ENCODE results near the gene DNM1.
"Not testable (repeated sequence)": the region's sequence is repeated elsewhere in the genome, so short reads cannot be mapped to it uniquely, and the experiment has no call there.

Gene DNM1

DNA sequence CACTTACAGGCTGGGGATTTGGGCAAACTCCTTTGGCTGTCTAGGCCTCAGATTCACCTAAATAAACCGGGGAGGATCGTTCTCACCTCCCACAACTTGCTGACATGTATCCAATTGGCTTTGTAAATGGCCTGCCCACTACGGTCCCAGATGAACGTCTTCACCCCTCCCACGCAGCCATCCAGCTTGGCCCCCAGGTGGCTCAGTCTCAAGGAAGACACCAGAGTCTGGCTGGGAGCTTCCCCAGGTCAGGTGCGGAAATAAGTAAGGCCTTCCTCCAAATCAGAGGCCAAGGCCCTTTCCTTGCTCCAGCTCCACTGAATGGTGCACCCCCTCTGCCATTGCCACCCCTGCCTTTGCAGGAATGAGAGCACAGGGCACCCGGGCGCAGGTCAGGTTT, 23.2 kb upstream of the DNM1 start:
- no peaks in the 10 kb centered on the region for H3K9me3 ChIP-seq (ENCODE audit: control insufficient read depth, insufficient read depth, low read length)
- H3K4me1 ChIP-seq (ENCODE audit: control insufficient read depth, insufficient read depth, low read length) = no peaks in the 10 kb centered on the region
- H3K27ac ChIP-seq (ENCODE audit: low read depth, low read length) = no peak overlapping the region
- H3K27me3 ChIP-seq (ENCODE audit: control insufficient read depth, insufficient read depth, low read length) = no peaks in the 10 kb centered on the region
- H3K4me3 ChIP-seq (ENCODE audit: low read depth, low read length) = no peak overlapping the region
- peaks cover 68% of the 10 kb centered on the region for H3K36me3 ChIP-seq (ENCODE audit: control insufficient read depth, insufficient read depth, low read length)
- H3K9ac ChIP-seq (ENCODE audit: low read depth, low read length) = no peak overlapping the region

DNA sequence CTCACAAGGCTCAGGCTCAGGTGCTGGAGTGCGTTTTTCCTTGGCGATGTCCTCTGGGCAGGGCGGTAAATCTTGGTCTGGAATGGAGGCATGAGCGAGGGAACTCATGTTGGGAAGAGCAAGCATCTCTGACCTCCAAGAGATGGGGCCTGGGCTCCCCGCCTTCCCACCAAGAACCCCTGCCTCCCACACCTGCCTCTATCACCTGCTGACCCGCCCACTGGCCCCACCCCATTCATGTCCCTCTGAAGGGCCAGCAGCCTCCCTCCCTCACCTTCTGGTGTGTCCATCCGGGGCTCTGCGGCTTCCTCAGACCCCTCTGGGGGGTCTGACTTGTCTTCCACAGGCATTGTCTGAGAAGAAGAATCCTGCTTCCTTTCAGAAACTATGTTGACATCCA, 22.7 kb upstream of the DNM1 start:
- Histone ChIP-seq H3K4me1 (ENCODE audit: control insufficient read depth, insufficient read depth, low read length) (no peaks in the 10 kb centered on the region), H3K9me3 (ENCODE audit: control insufficient read depth, insufficient read depth, low read length) (no peaks in the 10 kb centered on the region), H3K36me3 (ENCODE audit: control insufficient read depth, insufficient read depth, low read length) (peaks cover 68% of the 10 kb centered on the region), H3K27ac (ENCODE audit: low read depth, low read length) (no peak overlapping the region), H3K9ac (ENCODE audit: low read depth, low read length) (no peak overlapping the region), H3K4me3 (ENCODE audit: low read depth, low read length) (no peak overlapping the region), H3K27me3 (ENCODE audit: control insufficient read depth, insufficient read depth, low read length) (no peaks in the 10 kb centered on the region)

DNA sequence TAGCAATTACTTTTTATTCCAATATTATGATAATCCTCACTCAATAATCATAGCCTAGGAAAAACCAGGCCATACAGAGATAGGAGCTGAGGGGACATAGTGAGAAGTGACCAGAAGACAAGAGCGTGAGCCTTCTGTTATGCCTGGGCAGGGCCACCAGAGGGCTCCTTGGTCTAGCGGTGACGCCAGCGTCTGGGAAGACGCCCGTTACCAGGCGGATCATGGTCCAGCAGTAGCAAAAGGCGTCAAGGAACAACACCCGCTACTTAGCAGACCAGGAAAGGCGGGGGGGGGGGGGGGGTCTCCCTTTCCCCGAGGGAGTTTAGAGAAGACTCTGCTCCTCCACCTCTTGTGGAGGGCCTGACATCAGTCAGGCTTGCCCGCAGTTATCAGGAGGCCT, 21.7 kb upstream of the DNM1 start:
- H3K4me3 ChIP-seq (ENCODE audit: low read depth, low read length); H3K4me1 ChIP-seq (ENCODE audit: control insufficient read depth, insufficient read depth, low read length); H3K27me3 ChIP-seq (ENCODE audit: control insufficient read depth, insufficient read depth, low read length); H3K9ac ChIP-seq (ENCODE audit: low read depth, low read length); H3K27ac ChIP-seq (ENCODE audit: low read depth, low read length); H3K9me3 ChIP-seq (ENCODE audit: control insufficient read depth, insufficient read depth, low read length): not testable (repeated sequence)
- peaks cover 66% of the 10 kb centered on the region for H3K36me3 ChIP-seq (ENCODE audit: control insufficient read depth, insufficient read depth, low read length)

DNA sequence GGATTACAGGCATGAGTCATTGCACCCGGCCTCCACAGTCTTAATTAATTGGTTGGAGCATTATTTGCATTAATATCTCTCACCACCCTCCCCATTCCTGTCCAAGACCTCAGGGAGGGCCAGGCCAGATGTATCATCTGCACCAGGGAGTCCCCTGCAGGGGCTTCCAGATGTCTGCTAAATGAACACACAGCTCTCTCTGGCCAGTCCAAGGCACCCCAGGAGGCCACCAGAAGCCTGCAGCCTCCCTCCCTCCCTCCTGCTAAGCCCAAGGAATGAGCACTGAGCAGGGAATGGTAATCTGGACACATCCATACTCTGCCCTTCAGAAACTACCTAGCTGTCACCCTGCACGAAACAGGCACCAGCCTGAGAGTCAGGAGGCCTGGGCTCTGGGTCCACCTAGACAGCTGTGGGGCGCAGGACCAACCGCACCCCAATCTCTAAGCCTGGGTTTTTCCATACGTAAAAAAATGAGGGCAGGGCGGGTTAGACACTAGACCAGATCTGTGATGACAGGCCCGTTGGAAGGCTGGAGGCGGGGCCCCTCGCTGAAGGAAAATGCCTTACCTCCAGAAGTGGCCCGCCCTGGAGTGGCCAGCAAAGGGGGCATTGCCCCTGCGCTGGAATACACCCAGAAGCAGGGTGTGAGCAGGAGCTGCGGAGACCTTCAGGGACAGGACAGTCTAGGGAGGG, 20.1 kb upstream of the DNM1 start:
- H3K9ac ChIP-seq (ENCODE audit: low read depth, low read length) = no peak overlapping the region

DNA sequence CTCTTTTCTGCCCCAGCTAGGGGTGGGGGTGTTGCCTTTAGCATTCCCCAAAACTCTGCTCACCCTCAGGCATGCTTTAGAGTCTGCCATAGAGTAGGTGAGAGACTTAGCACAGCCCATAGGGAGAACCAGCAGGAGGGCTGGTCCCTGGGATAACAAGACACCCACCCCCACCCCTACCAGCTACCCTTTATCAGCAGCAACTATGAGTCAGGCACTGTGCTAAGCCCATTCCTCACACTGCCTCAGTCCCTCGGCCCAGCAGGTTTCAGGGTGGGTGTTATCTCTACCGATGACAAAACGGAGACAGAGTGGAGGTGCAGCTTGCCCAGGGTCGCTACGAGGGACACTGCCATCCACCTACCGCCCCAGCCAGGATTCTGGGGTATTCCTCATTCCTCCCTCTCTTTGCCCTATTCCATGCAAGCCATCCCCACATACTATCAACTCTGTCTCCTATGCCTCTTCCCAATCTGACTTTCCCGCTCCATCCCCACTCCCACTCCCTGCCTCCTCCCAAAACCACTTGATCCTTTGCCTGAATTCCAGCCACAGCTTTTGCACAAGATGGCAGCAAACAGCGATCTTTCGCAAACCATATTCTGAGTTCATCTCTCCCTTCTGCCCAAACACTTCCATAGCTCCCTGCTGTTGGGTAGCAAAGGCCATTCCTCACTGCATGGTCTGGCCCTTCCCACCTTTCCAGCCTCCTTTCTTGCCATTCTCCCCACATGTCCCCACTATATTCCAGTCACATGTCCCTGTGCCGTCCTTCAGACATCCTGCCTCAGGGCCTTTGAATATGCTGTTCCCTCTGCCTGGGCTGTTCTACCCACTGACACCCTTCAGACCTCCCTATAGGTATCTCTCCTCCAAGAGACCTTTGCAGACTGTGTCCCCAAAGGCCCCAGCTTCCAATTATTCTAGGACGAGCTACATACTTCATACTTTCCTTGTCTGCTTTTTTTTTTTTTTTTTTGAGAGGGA, 16.9 kb upstream of the DNM1 start:
- Histone ChIP-seq H3K36me3 (ENCODE audit: control insufficient read depth, insufficient read depth, low read length) (peaks cover 44% of the 10 kb centered on the region), H3K27me3 (ENCODE audit: control insufficient read depth, insufficient read depth, low read length) (no peaks in the 10 kb centered on the region), H3K9me3 (ENCODE audit: control insufficient read depth, insufficient read depth, low read length) (no peaks in the 10 kb centered on the region), H3K27ac (ENCODE audit: low read depth, low read length) (no peak overlapping the region), H3K9ac (ENCODE audit: low read depth, low read length) (no peak overlapping the region), H3K4me3 (ENCODE audit: low read depth, low read length) (no peak overlapping the region), H3K4me1 (ENCODE audit: control insufficient read depth, insufficient read depth, low read length) (0 out of 2 replicates have a peak, but pooled peaks cover 4% of the 10 kb centered on the region)

More for the DNA sequence above, 20.1 kb upstream of the DNM1 start:
- H3K36me3 ChIP-seq (ENCODE audit: control insufficient read depth, insufficient read depth, low read length) = peaks cover 60% of the 10 kb centered on the region
- H3K27me3 ChIP-seq (ENCODE audit: control insufficient read depth, insufficient read depth, low read length) = no peaks in the 10 kb centered on the region
- H3K4me3 ChIP-seq (ENCODE audit: low read depth, low read length) = no peak overlapping the region
- H3K27ac ChIP-seq (ENCODE audit: low read depth, low read length) = no peak overlapping the region
- no peaks in the 10 kb centered on the region for H3K9me3 ChIP-seq (ENCODE audit: control insufficient read depth, insufficient read depth, low read length)
- H3K4me1 ChIP-seq (ENCODE audit: control insufficient read depth, insufficient read depth, low read length) = no peaks in the 10 kb centered on the region

DNA sequence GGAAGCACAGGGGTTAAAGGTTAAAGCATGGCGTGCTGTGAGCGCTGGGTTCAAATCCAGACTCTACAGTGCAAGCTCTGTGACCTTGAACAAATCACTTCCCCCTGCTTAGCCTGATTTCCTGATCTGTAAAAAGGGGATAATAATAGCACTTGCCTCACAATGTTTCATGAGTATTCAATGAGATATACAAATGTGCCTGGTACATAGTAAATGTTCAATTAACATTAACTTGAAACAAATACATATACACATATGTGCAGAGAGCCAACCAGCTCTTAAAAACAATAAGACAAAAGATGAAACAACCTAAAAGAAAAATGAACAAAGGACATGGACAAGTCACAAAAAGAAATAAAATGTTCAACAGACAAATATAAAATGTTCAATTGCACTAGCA, 15.8 kb upstream of the DNM1 start:
- Histone ChIP-seq H3K4me3 (ENCODE audit: low read depth, low read length) (no peak overlapping the region), H3K4me1 (ENCODE audit: control insufficient read depth, insufficient read depth, low read length) (0 out of 2 replicates have a peak, but pooled peaks cover 4% of the 10 kb centered on the region), H3K9me3 (ENCODE audit: control insufficient read depth, insufficient read depth, low read length) (no peaks in the 10 kb centered on the region), H3K36me3 (ENCODE audit: control insufficient read depth, insufficient read depth, low read length) (peaks cover 44% of the 10 kb centered on the region), H3K27me3 (ENCODE audit: control insufficient read depth, insufficient read depth, low read length) (no peaks in the 10 kb centered on the region), H3K9ac (ENCODE audit: low read depth, low read length) (no peak overlapping the region), H3K27ac (ENCODE audit: low read depth, low read length) (no peak overlapping the region)

DNA sequence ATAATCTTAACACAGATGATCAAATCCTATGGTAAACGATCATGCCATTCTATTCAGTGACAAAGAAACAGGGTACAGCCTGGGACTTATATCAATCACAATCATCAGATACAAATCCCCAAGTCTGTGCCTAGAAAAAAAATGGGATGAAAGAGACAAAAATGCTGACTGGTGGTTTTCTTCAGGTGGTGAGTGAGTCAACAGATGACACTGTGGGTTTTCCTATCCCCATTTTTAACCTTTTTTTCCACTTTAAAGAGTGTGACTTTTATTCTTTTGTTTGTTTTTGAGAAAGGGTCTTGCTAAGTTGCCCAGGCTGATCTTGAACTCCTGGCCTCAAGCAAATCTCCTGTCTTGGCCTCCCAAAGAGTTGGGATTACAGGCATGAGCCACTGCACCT, 15.0 kb upstream of the DNM1 start:
- H3K27ac ChIP-seq (ENCODE audit: low read depth, low read length) = no peak overlapping the region
- H3K36me3 ChIP-seq (ENCODE audit: control insufficient read depth, insufficient read depth, low read length) = peaks cover 36% of the 10 kb centered on the region
- no peaks in the 10 kb centered on the region for H3K9me3 ChIP-seq (ENCODE audit: control insufficient read depth, insufficient read depth, low read length)
- H3K27me3 ChIP-seq (ENCODE audit: control insufficient read depth, insufficient read depth, low read length) = no peaks in the 10 kb centered on the region
- H3K9ac ChIP-seq (ENCODE audit: low read depth, low read length) = no peak overlapping the region
- H3K4me3 ChIP-seq (ENCODE audit: low read depth, low read length) = no peak overlapping the region
- 0 out of 2 replicates have a peak, but pooled peaks cover 4% of the 10 kb centered on the region for H3K4me1 ChIP-seq (ENCODE audit: control insufficient read depth, insufficient read depth, low read length)

DNA sequence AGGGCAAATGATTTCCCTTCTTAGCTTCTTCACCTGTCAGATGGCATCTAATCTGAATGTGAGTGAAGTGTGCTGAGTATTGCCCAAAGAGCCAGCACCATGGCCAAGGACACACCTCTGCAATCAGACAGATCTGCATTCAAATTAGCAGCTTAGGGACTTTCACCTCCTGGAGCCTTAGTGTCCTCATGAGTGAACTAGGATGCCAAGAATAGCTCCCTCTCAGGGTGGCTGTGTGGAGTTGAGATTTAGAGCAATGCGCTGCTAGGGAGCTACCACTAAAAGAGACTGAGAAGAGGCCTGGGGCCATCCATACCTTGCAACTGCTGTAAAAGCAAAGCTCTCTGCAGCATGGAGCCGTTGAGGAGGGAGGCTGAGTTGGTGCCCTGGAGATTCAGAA, 13.2 kb upstream of the DNM1 start:
- Histone ChIP-seq H3K36me3 (ENCODE audit: control insufficient read depth, insufficient read depth, low read length) (peaks cover 32% of the 10 kb centered on the region), H3K27me3 (ENCODE audit: control insufficient read depth, insufficient read depth, low read length) (no peaks in the 10 kb centered on the region), H3K27ac (ENCODE audit: low read depth, low read length) (no peak overlapping the region), H3K9ac (ENCODE audit: low read depth, low read length) (no peak overlapping the region), H3K4me3 (ENCODE audit: low read depth, low read length) (no peak overlapping the region), H3K9me3 (ENCODE audit: control insufficient read depth, insufficient read depth, low read length) (no peaks in the 10 kb centered on the region), H3K4me1 (ENCODE audit: control insufficient read depth, insufficient read depth, low read length) (0 out of 2 replicates have a peak, but pooled peaks cover 4% of the 10 kb centered on the region)

DNA sequence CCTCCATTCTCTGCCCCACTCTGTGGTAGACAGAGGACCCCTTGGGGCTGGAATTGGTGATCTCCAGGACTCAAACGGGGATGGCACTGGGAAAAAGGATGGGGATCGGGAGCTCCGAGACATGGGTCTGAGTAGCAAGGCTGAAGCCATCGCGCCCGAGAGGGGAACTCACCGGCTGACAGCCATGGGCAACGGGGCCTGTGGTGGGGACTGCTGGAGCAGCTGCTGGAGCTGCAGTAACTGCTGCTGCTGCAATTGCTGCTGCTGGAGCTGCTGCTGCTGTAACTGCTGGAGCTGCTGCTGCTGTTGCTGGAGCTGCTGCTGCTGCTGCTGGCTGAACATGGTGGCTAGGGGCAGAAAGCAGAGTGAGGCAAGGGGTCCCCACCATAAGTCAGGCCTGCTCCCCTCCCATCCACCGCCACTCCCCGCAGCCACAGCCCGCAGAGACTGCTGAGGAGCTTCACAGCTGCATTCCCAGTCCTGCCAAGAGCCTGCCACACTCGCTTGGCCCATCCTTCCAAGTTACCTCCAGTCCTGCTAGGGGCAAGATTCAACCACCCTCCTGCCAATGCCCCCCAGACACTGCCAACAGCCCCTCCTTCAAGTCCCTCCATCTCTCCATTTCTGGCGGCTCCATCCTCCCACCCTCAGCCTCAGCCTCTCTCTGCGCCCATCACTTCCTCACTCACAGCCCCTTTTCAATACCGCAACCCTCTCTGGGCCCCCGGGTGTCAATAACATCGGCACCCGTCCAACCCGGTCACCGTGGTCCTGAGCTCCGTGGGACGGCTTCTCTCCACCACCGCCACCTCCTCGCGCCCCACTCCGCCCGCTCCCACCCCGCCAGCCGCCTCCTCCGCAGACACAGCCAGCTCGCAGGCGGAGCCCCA, 12.4 kb upstream of the DNM1 start:
- 0 out of 2 replicates have a peak, but pooled peaks cover 4% of the 10 kb centered on the region for H3K4me1 ChIP-seq (ENCODE audit: control insufficient read depth, insufficient read depth, low read length)
- H3K27me3 ChIP-seq (ENCODE audit: control insufficient read depth, insufficient read depth, low read length) = no peaks in the 10 kb centered on the region
- H3K4me3 ChIP-seq (ENCODE audit: low read depth, low read length) = peak overlapping the region; percentile 92
- H3K36me3 ChIP-seq (ENCODE audit: control insufficient read depth, insufficient read depth, low read length) = peaks cover 24% of the 10 kb centered on the region
- no peak overlapping the region; the same call in 1 of the 2 replicates for H3K9ac ChIP-seq (ENCODE audit: low read depth, low read length)
- no peaks in the 10 kb centered on the region for H3K9me3 ChIP-seq (ENCODE audit: control insufficient read depth, insufficient read depth, low read length)
- no peak overlapping the region for H3K27ac ChIP-seq (ENCODE audit: low read depth, low read length)

DNA sequence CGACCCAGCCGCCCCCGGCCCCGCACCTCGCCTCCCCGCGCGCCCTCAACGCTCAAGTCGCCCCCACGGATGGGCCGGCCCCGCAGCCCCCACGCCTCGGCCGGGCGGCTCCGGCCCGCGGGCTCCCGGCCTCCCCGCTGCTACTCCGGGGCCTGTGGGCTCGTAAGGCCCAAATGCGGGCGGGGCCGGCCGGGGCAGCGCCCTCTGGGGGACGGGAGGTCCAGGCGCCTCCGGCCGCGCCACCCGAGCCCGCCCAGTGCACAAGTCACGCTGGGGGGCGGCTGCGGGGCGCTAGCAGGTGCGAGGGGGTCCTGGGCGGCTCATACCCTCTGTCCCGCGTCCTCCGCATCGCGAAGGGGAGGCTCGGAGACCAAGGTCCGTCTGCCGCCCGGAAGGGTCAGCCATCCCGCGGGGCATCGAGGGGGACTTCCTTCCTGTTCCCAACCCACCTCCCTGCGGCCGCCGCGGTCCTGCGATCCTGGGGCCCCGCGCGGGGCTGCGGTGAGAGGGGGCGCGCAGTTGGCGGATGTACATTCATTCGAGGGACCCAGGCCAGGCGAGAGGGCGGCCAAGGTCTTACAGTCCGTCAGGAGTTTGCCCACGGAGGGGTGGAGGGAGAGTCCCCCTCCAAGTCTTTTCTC, 11.7 kb upstream of the DNM1 start, which contains the start of gene CIZ1:
TSS of gene CIZ1 (minus strand) at position 167 of the 641 bp plus-strand sequence. CDS start 715 bp downstream, outside the sequence.
- peaks cover 19% of the 10 kb centered on the region for H3K36me3 ChIP-seq (ENCODE audit: control insufficient read depth, insufficient read depth, low read length)
- peak within 1 kb of the TSS; percentile 58; the same call in 1 of the 2 replicates for H3K9ac ChIP-seq (ENCODE audit: low read depth, low read length)
- H3K4me1 ChIP-seq (ENCODE audit: control insufficient read depth, insufficient read depth, low read length) = 0 out of 2 replicates have a peak, but pooled peaks cover 4% of the 10 kb centered on the region
- peak within 1 kb of the TSS; percentile 12 for H3K27ac ChIP-seq (ENCODE audit: low read depth, low read length)
- H3K9me3 ChIP-seq (ENCODE audit: control insufficient read depth, insufficient read depth, low read length) = no peaks in the 10 kb centered on the region
- peak within 1 kb of the TSS; percentile 92 for H3K4me3 ChIP-seq (ENCODE audit: low read depth, low read length)
- H3K27me3 ChIP-seq (ENCODE audit: control insufficient read depth, insufficient read depth, low read length) = no peaks in the 10 kb centered on the region

All from HUES48 (cell line).